ENCODE data around the gene ESR2. TPM values are rescaled to one million over a fixed set of nuclear protein-coding genes. Genes with fewer than 3 reads are reported as not detected.

ESR2 gene
- total and polyA plus RNA-seq, 8 donors, result 0.21 to 3.0 (median 2.0) TPM

DNA sequence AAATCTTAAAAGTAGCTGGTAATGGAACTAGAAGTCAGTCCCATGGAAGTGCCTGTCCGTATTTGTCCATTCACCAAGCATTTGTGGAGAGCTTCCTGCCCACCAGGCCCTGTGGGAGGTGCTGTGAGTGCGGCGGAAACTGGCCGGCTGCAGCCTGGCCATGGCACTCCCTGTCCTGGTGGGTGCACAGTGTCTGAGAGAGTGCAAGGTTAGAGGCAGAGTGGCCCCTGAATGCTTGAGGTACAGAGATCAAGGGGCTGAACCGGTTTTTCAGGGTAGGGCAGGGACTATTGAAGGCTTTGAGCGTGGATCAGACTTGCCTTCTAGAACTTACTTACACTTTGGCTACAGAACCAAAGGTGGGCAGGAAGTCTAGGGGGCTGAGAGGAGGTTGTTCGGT, 92.9 kb downstream of the ESR2 start:
- peak; percentile 74 for ATAC-seq
- H3K27ac ChIP-seq, result peak overlapping the region in 1 of 2 donors; percentile 40

GRCh38 chr14:64200170-64200569, 94.0 kb downstream of the ESR2 start:
- peak; percentile 71 for ATAC-seq
- peak in 1 of 4 donors; percentile 71 for DNase-seq
- TF ChIP-seq CTCF (IDR thresholded peaks at IDR 0.05), result no peak
- H3K27me3 ChIP-seq, result peaks cover 0 to 8% of the 10 kb centered on the region in 2 donors
- H3K9me3 ChIP-seq, result no peaks in the 10 kb centered on the region
- intact Hi-C loops (cut with DNase I), result no loop called here
- no peak overlapping the region for H3K27ac ChIP-seq
- peaks cover 5 to 20% of the 10 kb centered on the region in 2 donors for H3K4me1 ChIP-seq
- no peak overlapping the region for H3K4me3 ChIP-seq
- H3K36me3 ChIP-seq, result no peaks in the 10 kb centered on the region

More for the DNA sequence above, 92.9 kb downstream of the ESR2 start:
- TF ChIP-seq CTCF (IDR thresholded peaks at IDR 0.05), result no peak
- DNase-seq, result peak in 3 of 4 donors; percentile 14 to 69 (median 60)
- Histone ChIP-seq H3K9me3 (no peaks in the 10 kb centered on the region), H3K4me3 (no peak overlapping the region), H3K27me3 (peaks cover 0 to 8% of the 10 kb centered on the region in 2 donors), H3K4me1 (peaks cover 5 to 20% of the 10 kb centered on the region in 2 donors), H3K36me3 (no peaks in the 10 kb centered on the region)
- intact Hi-C loops (cut with DNase I), result no loop called here

DNA sequence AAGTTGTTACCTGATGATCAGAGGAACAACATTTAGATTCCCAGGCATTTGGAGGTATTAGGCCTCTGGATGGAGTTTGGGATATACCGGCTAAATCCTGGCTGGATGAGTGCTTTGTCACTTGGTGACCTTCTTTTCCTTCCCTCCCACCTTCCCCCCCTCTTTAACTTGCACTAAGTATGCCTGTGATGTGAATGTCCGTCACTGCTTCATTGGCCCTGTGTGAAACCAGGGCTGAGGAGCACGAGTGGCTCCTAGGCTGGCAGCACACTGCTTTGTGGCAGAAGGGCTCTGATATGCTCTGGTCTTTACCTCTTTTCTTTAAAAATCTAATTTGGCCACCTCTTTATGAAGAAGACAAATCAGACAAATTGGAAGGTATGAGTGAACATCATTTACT, 95.7 kb downstream of the ESR2 start:
- no peak for DNase-seq
- Histone ChIP-seq H3K27ac (no peak overlapping the region), H3K9me3 (no peaks in the 10 kb centered on the region), H3K4me3 (no peak overlapping the region), H3K36me3 (no peaks in the 10 kb centered on the region), H3K27me3 (peaks cover 0 to 8% of the 10 kb centered on the region in 2 donors), H3K4me1 (peaks cover 5 to 20% of the 10 kb centered on the region in 2 donors)
- no peak for ATAC-seq
- intact Hi-C loops (cut with DNase I), result no loop called here
- TF ChIP-seq CTCF (IDR thresholded peaks at IDR 0.05), result no peak

- DNase-seq, result no peak
- intact Hi-C loops (cut with DNase I), result no loop called here
- Histone ChIP-seq H3K4me3 (no peak overlapping the region), H3K27me3 (peaks cover 0 to 8% of the 10 kb centered on the region in 2 donors), H3K27ac (no peak overlapping the region), H3K4me1 (peaks cover 5 to 20% of the 10 kb centered on the region in 2 donors), H3K9me3 (no peaks in the 10 kb centered on the region), H3K36me3 (no peaks in the 10 kb centered on the region)
- TF ChIP-seq CTCF (IDR thresholded peaks at IDR 0.05), result no peak
- ATAC-seq, result no peak
Measured at GRCh38 chr14:64197996-64198395, 96.2 kb downstream of the ESR2 start.

DNA sequence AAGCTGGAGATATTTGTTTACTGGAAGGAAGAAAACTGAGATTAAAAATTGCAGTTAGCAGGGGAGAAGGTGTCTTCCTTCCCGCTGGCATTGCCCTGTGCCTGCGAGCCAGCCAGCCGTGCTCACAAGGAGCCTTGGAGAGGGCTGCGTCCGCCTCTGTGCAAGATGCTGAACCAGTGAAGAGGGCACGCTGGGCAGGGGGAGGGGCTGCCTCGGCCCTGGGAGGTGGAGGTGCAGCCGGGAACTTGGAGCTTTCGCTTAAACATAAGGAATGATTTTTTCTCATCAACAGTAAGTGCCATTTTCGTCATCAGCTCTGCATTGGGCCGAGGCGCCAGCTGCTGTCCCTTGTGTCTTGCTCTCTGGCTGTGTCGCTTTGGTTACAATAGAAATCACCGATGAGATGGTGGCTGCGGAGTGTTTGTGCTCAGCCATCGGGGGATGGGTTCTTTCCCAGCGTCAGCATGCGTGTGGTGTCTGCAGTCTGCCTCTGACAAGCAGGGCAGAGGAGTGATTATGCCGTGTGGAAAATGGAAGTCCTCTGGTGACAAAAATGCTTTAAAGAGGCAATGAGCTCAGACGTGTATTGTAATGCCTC, 97.3 kb downstream of the ESR2 start:
- Histone ChIP-seq H3K36me3 (no peaks in the 10 kb centered on the region), H3K4me1 (peaks cover 5 to 20% of the 10 kb centered on the region in 2 donors), H3K9me3 (no peaks in the 10 kb centered on the region), H3K27me3 (peaks cover 0 to 8% of the 10 kb centered on the region in 2 donors), H3K4me3 (peak overlapping the region; percentile 2 to 22), H3K27ac (peak overlapping the region in 1 of 2 donors; percentile 26)
- ATAC-seq, result peak; percentile 85
- peak; percentile 51 to 87 (median 72) for DNase-seq
- intact Hi-C loops (cut with DNase I), result no loop called here
- TF ChIP-seq CTCF (IDR thresholded peaks at IDR 0.05), result no peak

Data from left lung (tissue), 10 donors.